HG03469 (cell line): ENCODE measurements around the gene RPS5.
"Not testable (repeated sequence)": the region's sequence is repeated elsewhere in the genome, so short reads cannot be mapped to it uniquely, and the experiment has no call there.

ENCODE experiments used
- ATAC-seq: cut with Tn5 transposase; IDR thresholded peaks from one replicate; pipeline ENCODE4 v1.9.1; 2021; ENCODE audit warnings: mild to moderate bottlenecking, moderate library complexity, moderate number of reproducible peaks; ENCODE audit not compliant: unreplicated experiment

RPS5 gene

DNA sequence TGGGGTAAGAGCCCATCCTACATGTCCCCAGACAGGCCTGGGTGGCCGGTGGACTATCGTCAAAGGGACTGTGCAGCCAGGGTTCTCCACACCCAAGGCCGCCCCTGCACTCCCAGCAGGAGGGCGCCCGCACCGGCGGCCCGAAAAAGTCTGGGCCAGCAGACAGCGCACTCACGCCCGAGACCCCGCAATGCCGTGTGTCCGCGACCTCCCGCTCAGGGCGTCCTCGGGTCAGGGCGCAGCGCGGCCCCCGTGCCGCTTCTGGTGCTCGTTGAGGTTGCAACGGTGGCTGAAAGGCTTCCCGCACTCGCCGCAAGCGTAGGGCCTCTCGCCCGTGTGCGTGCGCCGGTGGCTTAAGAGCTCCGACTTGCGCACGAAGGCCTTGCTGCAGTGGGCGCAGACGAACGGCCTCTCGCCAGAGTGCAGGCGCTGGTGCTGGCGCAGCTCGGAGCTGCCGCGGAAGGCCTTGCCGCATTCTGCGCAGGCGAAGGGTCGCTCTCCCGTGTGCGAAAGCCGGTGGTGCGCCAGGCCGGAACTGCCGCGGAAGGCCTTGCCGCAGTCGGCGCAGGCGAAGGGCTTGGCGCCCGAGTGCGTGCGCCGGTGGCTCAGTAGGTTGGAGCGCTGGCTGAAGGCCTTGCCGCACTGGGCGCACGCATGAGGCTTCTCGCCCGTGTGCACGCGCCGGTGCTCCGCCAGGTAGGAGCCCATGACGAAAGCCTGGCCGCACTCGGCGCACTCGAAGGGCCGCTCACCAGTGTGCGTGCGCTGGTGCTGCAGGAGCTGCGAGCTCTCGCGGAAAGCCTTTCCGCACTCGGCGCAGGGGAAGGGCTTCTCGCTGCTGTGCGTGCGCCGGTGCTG is 30.9 kb upstream of the RPS5 start:
- ATAC-seq: no peak

DNA sequence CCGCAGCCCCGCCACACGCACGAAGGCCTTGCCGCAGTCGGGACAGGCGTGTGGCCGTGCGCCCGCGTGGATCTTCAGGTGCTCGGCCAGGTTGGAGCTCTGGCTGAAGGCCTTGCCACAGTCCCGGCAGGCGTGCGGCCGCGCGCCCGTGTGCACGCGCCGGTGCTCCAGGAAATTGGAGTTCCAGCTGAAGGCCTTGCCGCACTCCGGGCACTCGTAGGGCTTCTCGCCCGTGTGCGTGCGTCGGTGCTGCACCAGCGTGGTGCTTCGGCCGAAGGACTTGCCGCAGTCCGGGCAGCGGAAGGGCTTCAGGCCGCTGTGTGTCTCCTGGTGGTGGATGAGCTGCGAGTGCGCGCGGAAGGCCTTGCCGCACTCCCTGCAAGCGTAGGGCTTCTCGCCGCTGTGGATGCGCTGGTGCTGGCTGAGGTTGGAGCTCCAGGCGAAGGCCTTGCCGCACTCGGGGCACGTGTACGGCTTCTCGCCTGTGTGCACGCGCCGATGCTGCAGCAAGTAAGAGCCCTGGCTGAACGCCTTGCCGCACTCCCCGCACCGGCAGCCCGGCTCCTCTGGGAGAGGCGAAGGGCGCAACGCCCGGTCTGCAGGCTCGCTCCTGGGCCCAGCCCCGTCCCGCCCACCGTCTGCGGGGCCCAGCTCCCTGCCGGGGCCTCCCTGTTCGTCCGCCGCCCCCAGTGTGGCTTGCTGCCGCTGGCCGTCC is 30.1 kb upstream of the RPS5 start:
- ATAC-seq: no peak

DNA sequence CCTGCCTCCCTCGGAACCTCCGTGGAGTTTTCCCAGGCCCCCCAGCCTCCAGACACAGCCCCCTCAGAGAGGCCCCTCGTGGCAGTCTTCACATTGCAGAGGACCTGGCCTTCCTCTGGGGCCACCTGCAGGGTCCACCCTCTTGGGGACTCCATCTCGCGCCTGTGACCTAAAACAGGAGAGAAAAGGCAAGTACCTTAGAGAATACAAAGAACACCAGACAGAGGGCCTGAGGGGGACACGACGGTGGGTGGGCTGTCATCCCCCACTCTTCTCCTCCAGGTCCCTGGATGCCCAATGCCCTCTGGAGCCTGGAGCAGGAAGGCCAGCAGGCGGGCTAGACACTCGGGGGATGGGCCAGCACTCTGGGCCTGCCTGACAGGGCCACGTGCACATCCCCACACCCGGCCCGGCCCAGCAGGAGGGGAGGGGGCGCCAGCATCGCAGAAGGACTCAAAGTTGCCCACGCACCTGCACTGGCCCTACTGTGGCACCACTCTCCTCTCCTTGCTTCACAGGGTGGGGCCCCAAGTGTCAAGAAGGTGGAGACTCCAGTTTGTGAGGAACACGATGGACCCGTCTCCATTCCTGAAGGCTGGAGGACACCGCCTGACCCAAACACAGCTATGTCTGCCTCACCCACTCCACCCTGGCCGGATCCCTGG is 29.5 kb upstream of the RPS5 start:
- ATAC-seq: no peak

GRCh38 chr19:58361900-58362271 is 25.2 kb upstream of the RPS5 start:
- no peak for ATAC-seq

GRCh38 chr19:58362272-58362994 is 24.6 kb upstream of the RPS5 start, which contains the start of gene ZNF497:
Gene ZNF497, minus strand, starts transcription at chr19:58362751. Its CDS starts 5,116 bp downstream, at chr19:58357635.
- ATAC-seq: peak; percentile 68

DNA sequence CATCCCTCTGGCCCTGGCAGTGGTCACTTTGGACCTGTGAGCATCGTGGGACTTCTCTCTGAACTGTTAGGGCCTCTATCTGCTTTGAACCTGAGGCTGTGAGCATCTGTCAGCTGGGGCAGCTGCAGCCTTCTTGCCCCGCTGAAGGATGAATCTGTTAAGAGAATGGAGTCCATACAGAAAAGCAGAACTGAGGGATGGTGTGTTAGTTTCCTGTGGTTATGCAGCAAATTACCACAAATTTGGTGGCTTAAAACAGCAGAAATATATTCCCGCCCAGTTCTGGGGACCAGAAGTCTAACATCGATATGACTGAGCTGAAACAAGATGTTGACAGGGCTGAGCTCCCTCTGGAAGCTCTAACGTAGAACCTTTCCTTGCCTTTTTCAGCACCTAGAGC is 22.9 kb upstream of the RPS5 start:
- no peak for ATAC-seq

- no peak for ATAC-seq
Observed at GRCh38 chr19:58366585-58367430, 20.3 kb upstream of the RPS5 start.

GRCh38 chr19:58367698-58368454 is 19.2 kb upstream of the RPS5 start:
- ATAC-seq: no peak

DNA sequence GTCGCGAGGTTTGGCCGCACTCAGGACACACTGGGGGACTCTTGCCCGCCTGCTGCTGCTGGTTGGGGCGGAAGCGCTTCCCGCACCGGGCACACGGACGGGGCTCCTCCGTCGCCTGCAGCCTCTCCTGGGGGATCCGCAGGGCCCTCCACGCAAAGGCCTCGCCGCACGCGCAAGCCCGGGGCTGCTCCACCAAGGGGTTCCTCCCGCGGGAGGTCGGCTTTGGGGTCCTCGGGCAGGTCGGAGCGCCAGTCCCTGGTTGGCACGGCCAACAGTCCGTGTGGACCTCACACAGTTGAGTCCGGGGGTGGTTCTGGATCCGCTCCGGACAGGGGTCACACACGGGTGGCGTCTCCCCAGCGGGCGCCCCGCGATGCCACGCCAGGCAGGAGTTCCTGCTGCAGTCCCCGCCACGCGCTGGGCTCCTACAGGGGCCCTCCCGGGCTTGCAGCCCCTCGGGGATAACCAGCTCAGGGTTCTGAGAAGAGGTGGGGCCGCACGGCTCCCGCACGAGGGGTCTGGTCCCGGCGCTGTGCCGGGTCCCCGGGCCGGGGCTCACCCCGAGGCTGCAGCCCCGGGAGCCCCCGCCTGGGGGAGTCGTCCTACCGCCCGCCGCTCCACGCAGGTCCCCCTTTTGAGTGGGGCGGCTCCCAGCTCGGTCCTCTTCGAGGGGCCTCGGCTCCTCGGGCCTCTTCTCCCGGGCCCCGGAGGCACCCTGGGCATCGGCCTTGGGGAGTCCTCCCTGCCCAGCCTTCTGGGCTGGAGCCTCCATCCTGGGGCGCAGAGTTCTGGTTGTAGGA is 18.3 kb upstream of the RPS5 start:
- ATAC-seq: no peak

GRCh38 chr19:58372311-58373133 is 14.5 kb upstream of the RPS5 start:
- ATAC-seq: no peak

- no peak for ATAC-seq
Observed at GRCh38 chr19:58374200-58374599, 12.9 kb upstream of the RPS5 start.

GRCh38 chr19:58376724-58377123 is 10.3 kb upstream of the RPS5 start:
- not testable (repeated sequence) for ATAC-seq

DNA sequence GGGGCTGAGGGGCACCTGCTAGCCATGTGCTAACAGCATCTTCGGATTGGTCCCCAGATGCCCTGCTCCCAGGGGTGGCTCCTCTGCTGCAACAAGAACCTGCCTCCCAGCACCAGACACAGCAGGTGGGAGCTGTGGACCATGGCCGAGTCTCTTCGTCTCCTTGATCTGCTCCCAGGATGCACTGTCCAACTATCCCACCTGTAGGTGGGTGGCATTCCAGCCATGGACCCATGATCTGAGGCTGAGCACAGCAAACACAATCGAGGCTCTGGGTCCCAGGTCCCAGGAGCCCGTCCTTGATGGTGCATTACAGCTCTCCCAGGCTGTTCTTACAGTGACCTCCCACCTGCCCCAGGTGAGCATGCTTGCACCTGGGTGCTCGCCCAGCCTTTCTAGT is 7.8 kb upstream of the RPS5 start:
- ATAC-seq: no peak

DNA sequence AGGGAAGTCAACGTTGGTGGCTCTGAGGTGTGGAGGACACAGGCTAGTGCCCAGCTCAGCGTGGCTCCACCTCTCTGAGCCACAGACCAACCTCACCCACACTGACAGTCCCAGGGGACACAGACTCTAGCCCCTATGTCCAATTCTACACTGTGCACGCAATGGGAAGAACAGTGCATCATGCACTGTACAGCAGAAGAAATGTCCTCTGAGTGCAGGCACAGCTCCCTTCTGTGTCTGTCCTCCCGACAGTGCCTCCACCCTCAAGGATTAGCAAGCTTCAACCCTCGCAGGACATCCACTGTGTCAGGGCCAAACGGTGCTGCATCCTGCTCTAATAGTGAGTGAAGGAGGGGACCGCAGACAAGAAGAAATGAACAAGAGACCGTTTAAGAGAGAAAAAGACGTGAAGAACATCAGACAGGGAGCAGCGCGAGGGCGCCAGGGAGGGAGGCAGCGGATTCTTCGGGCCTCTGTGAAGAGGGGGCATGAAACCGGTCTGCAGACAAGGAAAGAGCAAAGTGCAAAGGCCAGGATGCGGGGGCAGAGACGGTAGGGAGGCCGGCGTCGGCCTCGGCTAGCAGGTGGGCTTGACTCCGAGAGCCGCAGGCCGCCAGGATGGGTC is 6.9 kb upstream of the RPS5 start:
- ATAC-seq: no peak

DNA sequence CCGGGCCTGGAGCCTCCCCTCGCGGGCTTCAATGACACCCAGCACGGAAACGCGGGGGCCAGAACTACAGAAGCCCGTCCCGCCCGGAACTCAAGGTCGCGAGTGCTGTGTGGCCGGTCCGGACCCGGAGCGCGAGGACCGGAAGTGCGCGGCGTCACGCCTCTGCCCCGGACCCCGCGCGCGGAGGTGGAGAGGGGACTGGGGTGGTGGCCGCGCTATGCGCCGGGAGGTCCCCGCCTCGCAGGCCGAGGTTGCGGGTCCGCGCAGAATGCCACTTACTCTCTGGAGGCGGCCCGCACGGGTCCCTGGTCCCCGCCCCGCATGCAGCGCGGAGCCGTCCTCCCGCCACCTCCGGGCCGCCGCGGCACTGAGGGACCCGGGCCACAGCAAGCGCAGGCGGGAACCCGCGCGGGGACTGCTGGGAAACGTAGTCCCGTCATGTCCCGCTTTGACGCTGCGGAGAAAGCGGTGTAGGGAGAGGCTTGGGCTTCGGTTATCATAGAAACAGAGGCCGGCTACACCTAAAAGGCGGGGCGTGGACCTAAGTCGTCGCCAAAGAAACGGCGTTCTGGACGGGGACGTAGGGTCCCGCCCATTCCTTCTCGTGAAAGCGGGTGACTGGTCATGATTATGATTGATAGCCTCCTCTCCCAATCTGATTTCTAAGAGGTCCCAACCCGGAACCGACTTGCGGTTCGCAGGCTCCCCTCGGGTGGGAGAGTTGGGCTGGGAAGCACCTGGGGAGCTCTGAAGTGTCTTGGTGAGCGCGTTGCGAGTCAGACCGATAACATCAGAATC is 6.2 kb upstream of the RPS5 start, which contains the start of gene ZNF837:
Gene ZNF837, minus strand, starts transcription at position 369 of the 798 bp plus-strand sequence. CDS start 11,698 bp downstream, outside the sequence.
- peak; percentile 57 for ATAC-seq
